LNCAP (cell line): ENCODE results near the gene NREP.

ENCODE experiments used
- TF ChIP-seq, protein P1 (sequence below): fragments of 450-650 bp; IDR thresholded peaks from 2 replicates; pipeline ENCODE4 v1.5.1; 2017; ENCODE audit warnings: mild to moderate bottlenecking

The NREP gene

DNA sequence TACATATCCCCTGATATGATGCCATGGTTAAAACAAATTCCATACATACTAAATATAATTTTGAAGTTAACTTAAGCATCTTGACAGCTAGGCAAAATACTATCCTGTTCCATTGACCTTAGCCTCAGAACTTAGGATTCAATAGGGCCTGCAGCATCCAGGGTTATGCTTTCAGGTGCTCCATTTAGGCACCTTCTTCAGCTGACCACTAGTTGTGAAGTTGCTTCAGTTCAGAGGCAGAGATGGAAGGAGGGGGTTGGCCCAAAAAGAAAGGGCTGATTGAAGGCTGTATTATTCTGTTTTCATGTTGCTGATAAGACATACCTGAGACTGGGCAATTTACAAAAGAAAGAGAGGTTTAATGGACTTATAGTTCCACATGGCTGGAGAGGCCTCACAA lies 7.0 kb upstream of the NREP start:
- TF ChIP-seq, protein P1, sequence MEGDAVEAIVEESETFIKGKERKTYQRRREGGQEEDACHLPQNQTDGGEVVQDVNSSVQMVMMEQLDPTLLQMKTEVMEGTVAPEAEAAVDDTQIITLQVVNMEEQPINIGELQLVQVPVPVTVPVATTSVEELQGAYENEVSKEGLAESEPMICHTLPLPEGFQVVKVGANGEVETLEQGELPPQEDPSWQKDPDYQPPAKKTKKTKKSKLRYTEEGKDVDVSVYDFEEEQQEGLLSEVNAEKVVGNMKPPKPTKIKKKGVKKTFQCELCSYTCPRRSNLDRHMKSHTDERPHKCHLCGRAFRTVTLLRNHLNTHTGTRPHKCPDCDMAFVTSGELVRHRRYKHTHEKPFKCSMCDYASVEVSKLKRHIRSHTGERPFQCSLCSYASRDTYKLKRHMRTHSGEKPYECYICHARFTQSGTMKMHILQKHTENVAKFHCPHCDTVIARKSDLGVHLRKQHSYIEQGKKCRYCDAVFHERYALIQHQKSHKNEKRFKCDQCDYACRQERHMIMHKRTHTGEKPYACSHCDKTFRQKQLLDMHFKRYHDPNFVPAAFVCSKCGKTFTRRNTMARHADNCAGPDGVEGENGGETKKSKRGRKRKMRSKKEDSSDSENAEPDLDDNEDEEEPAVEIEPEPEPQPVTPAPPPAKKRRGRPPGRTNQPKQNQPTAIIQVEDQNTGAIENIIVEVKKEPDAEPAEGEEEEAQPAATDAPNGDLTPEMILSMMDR: no peak

- TF ChIP-seq, protein P1: no peak
Observed at GRCh38 chr5:111762895-111763294, 5.9 kb upstream of the NREP start.

DNA sequence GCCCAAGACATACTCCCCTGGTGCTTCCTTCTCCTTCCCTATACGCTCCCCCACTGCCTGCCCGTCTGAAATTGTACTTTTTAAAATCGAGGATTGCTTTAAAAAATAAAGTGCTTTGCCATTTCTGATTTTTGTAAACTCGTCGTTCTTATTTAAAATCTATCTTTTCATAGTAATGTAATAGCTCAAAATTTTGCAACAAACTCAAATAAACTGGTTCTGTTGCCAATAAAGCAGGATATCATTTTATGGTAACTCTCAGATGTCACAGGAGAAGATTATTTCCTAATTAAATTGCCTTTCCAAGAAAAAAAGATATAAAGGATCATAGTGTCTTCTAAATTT lies 1.3 kb upstream of the NREP start:
- TF ChIP-seq, protein P1: no peak

DNA sequence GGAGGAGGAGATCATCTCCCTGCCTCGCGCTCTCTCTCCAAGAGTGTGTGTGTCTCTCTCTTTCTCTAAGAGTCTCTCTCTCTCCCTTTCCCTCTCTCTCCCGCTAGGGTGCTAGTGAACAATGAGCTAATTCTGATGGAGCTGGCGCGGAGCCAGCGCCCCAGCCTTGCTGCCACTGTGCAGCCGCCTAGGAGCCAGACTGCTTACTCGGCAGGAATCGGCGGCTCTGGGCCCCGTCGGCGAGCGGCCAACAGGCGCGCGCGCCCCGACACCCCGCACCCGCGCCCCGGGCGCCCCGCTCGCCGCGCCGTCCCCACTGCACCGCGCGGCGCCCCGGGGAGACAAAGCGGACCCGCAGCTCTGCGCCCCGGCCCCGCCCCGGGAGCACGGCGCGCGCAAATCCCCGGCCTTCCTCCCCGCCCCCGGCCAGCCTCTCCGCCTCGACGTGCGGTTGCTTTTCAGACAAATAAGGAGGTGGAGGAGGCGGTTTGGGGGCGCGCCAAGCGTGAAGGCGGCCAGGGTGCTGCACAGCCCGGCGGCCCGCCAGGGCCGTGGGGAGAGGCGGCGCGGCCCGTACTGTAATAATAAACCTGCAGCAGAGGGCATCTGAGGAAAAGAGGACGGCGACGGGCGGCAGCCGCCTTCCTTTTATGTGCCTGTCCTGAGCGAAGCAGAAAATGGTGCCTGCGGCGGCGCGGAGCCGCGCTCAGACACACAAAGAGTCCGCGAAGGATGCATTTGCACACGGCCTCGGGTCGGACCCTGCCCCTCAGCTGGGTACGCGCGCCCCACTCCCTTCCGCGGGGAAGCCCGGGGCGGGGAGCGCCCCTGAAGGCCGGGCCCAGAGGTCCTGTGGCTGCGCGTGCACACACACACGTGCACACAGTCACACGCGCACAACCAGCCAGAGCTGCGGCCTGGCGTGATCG lies 625 bp upstream of the NREP start:
- TF ChIP-seq, protein P1: peak; percentile 27; the same call in 1 of the 2 replicates

DNA sequence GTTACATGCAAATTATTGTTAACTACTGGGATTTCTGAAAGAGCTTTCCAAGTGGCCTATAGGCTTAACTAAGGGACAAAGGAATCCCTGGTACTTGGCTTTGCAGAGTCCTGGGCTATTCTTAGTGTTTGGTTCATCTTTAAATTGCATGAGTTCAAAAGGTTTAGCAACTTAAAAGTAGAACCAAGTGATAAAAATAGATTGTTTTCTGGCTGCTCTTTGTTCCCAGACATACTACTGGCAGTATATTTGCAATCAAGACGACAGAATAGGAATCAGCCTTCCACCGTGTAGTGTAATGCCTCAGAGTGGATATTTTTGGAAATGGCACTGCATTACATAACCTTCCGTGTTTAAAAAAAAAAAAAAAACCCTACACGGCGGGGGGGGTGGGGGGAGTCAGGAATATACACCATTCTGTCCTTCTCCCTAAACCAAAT lies 1.0 kb downstream of the NREP start:
- TF ChIP-seq, protein P1: no peak

DNA sequence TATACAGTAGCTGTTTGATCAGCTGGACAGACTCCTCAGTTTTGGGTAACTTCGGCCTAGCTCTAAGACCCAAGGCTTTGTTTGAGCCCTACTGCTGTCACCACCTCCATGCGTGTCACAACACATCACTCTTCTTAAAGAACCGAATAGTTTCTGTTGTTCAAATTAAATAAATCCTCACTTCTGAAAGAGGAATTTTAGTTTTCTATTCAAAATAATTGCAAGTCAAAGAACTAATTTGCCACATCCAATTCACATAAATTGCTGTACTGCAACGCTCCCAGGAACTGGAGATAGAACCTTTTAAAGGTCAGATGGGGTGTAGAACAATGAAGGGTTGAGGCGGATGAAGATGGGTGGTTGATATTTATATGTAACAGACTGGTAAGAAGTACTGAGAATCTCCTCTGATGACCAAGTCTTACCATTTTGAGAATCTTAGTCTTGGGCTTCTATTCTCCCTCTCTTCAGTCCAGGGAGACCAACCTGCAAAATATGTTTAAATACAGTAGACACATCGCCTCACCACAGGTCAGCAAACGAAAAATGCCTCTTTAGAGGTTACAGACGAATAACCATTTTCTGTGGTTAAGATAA lies 1.6 kb downstream of the NREP start:
- TF ChIP-seq, protein P1: no peak

- TF ChIP-seq, protein P1: no peak
Observed at GRCh38 chr5:111753884-111754589, 3.0 kb downstream of the NREP start.
